OCI-M2 (cell line): ENCODE data around the gene PRKCD.

ENCODE experiments used
- DNase-seq: peaks from one replicate; lab custom pipeline; 2025; ENCODE audit not compliant: unreplicated experiment; lab: John Stamatoyannopoulos, UW

Gene PRKCD

DNA sequence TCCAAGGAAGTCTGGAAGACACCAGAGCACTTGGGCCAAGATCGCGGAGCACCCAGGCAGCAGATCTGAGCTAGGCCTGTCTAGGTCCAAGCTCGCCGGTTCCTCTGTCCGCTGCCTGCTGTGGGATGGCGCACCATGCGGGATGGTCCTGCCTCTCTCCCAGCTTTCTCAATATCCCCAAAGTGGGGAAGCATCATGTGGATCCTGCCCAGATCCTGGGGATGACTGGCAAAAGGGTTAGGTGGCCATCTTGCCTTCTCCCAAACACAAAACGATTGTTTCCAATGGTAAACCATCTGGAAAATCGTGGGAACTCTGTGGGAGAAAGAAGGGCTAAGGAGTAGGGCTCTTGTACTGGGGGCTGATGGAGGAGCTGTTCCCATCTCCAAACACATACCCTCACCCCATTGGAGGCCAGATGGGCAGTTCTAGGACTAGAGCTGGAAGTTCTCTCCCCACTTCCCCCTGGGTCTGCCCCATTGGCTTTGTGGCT, 8.9 kb downstream of the PRKCD start:
- DNase-seq, result no peak

DNA sequence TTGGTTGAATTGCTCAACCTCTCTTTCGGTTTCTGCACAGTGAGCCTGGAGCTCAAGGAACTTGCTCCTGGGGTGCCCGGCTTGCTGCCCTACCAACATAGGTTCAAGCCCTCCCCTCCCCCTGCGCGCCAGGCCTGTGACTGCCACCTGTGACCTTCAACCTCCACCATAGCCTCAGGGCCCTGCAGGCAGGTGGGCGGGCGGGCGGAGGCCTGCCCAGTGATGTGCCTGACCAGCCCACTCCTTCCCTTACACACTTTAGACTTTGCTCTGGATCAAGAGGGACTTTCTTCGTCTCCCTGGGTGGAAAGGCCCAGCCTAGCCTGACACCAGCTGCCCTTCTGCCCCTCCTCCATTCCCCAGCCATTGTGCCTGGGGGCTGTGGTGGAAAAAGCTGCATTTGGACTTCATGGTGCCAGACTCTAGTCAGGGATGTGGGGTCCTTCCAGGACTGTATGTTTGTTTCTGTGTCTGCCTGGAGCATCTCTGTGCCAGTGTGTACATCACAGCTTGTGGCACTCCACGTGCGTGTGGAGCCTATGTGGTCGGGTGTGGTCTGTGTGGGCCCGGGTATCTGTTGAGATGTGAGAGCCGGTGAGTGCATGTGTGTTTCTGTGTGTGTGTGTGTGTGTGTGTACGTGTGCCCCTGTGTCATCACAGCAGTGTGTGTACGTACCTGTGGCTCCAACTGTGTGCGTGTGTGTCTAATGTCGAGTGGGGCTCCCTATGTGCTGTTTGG, 9.5 kb downstream of the PRKCD start:
- DNase-seq, result no peak

DNA sequence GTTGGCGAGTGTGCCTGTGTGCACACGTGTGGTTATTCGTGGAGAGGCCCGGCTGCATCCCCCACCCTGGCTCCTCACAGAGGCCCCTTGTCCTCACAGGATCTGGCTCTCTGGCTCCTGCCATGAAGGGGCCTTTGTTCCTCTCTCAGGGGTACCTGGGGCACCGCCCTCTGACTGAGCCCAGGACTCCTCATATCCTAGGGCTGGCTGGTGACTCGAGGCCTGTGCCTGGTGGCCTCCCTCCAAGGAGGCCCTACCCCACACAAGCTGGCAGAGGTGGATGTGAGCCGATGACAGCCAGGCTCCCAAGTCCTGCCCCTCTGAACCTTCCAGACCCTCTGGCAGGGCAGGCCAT, 10.0 kb downstream of the PRKCD start:
- no peak for DNase-seq

- no peak for DNase-seq
Measured at GRCh38 chr3:53171827-53172505, 11.0 kb downstream of the PRKCD start.

DNA sequence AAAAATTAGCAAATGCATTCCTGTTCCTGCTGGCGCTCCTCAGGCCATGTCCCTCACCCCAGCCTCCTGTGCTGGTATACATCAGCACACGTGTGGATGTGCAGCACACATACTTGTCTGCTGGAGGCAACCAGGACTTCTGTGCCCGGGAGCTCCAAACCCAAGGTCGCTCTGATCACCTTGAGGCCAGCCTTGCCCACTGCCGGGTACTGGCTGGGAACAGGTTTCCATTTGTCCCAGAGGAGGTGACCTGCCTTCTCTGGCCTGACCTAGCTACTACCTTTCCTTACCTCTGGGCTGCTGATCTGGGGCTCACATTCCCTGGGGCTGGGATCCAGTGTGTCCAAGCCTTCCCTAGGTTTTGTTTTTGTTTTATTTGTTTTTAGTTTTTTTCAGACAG, 12.1 kb downstream of the PRKCD start:
- DNase-seq, result no peak

DNA sequence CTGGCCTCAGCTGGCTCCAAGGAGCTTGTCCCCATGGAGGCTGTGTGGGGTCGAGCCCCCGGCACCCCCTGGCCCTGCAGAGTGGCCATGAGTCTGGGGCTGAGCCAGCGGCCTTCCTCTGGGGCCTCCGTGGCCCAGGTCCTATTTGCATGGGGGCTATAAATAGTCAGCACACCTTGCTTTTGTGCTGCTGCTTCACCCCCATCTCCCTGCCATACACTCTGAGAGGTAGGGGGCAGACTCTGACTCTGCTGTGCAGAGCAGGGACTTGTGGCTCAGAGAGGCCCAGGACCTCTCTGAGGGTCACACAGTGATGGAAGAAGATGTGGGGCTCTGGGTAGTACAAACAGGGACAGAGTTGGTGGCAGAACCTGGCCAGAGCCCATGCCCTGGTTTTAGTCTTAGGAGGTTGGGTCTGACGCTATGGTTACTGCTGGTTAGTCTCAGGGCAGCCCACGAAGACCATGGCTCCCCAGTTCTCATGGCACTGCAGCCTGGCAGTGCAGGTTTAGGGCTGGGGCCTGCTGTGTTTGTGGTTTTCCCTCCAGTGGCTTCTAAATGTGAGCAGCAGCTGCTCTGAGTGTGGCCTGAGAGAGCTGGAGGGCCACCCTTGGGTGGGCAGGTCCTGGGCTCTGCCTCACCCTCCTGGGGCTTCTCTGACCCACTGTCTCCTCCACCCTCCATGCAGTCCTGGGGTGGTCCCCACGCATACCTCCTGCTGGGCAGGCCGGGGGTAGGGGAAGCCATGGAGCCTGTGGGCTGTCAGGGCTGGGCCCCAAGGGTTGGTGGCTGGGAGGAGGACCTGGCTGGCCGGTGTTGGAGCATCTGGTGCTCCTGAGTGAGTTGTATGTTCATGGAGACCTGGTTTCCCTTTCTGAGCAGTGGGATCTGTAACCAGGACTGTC, 13.6 kb downstream of the PRKCD start:
- no peak for DNase-seq

DNA sequence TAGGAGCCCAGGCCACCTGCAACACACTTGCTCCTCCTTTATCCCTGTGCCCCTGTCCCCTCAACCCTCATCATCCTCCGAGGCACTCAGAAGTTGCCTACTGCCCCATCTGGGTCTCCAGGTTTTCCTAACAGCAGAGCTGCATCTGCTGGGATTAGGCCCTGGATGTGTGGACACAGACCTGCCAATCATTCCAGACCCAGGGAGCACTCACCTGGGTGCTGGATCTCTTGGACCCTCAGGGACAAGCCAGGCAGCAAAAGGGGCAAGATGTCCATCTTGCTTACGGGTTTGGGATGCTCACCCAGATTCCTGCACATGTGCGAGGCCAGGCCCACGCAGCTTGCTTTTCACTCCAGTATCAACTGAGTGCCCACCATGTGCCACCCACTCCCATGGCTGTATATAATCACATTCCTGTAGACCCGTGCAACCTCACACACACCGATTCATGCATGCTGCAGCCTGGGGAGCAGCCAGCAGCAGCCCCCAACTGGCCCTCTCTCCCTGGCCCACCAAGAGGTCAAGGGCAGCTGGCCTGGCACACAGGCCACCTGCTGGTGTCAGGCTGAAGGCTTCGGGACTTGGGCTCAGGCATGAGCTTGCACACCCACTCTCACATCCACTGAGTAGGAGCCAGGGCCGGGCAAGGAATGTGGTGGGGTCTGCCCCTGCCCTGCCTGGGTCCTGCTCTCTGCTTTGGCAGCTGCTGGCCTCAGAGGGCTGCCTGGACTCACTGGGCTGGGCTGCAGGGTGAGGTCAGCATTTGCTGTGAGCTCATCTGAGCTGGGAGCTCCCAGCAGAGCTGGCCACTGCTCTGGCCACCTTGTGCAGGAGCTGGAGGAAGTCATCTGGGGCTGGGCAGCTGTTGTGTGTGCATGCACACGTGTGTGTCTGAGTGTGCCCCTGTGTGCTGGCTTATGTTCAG, 14.9 kb downstream of the PRKCD start:
- DNase-seq, result no peak

DNA sequence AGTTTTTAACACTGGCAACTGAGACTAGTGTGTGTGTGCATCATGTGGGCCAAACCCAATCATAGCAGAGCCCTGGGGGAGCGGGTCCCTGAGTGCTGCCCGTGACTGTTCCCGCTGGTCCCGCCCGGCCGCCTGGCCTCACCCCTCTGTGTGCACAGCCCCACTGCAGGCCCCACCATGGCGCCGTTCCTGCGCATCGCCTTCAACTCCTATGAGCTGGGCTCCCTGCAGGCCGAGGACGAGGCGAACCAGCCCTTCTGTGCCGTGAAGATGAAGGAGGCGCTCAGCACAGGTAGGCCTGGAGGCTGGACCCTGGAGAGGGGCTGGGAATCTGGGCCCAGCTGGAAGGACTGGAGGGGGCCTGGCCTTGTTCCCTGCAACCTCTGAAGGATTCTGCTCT, 17.2 kb downstream of the PRKCD start:
- DNase-seq, result no peak

DNA sequence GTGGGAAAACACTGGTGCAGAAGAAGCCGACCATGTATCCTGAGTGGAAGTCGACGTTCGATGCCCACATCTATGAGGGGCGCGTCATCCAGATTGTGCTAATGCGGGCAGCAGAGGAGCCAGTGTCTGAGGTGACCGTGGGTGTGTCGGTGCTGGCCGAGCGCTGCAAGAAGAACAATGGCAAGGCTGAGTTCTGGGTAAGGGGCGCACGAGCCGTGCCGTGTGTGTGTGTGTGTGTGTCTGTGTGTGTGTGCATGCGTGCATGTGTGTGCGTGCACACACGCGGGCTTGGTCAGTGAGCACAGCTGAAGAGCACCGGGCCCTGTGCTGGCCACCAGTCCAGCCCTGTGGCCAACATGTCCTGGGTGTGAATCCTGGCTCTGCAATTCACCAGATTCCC, 18.6 kb downstream of the PRKCD start:
- no peak for DNase-seq

- no peak for DNase-seq
Measured at GRCh38 chr3:53180305-53181023, 19.5 kb downstream of the PRKCD start.

GRCh38 chr3:53181024-53181371, 20.0 kb downstream of the PRKCD start:
- DNase-seq, result no peak

DNA sequence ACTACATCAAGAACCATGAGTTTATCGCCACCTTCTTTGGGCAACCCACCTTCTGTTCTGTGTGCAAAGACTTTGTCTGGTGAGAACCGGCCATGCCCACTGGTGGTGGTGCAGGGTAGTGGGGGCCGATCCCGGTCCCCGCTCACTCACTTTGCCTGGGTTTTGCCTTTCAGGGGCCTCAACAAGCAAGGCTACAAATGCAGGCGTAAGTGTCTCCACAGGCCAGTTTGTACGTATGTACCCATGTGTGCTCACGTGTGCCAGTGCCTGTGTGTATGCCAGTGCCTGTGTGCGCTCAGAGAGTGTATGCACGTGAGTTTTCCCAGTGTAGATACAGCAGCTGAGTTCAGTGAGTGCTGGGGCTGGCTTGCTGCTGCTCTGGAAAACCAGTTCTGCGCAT, 20.5 kb downstream of the PRKCD start:
- no peak for DNase-seq

DNA sequence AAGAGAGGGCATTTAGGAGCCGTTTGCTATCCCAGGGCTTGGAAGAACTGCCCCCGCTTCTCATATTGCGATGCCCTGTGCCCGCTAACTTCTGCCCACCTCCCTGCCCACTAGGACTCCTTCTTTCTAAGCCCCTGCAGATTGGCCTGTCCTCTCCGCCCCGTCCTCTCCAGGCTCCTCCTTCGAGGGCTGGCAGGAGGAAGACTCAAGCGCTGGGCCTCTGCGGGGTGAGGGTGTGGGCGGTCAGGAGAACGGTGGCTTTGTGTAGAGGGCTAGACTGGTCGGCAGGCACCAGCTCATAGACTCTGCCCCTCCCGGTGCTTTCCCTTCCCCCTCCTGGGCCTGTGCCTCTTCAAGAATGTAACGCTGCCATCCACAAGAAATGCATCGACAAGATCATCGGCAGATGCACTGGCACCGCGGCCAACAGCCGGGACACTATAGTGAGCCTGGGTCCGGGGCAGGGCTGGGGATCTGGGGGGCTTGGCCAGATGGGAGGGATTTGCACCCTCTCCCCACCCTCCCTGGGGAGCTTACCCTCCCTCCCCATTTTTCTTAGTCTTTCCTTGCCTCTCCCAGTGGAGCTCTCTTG, 21.9 kb downstream of the PRKCD start:
- DNase-seq, result no peak

GRCh38 chr3:53183514-53183913, 22.5 kb downstream of the PRKCD start:
- DNase-seq, result no peak

DNA sequence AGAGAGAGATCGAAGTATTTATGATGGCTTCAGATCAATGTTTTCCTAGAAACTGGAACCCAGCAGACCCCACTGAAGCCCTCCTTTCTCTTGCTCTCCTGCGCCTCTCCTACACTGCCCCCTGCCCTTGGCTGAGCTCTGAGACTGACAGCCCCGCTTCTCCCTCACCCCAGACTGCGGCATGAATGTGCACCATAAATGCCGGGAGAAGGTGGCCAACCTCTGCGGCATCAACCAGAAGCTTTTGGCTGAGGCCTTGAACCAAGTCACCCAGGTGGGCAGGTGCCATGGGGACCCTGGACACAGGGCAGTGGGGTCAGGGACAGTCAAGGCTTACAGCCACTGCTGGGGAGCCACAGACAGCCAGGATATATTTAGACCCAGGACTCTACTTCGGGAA, 23.7 kb downstream of the PRKCD start:
- no peak for DNase-seq

GRCh38 chr3:53185761-53186465, 24.9 kb downstream of the PRKCD start:
- no peak for DNase-seq

DNA sequence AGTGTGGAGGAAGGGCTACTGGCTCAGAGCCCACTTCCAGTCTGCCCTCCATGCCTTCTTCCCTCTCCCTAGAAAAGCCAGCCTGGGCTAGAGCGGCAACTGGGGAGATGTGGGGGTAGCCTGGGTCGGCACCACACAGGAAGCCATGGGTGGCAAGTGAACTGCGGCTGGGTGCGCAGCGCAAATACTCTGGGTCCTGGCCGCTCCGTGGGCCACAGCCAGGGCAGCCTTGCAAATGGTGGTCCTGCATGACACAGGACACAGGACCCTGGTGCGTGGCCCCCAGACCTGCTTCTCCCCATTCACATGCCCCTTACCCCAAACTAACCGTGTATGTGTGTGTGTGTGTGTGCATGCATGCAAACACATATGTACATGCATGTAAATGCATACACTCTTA, 25.7 kb downstream of the PRKCD start:
- DNase-seq, result no peak

DNA sequence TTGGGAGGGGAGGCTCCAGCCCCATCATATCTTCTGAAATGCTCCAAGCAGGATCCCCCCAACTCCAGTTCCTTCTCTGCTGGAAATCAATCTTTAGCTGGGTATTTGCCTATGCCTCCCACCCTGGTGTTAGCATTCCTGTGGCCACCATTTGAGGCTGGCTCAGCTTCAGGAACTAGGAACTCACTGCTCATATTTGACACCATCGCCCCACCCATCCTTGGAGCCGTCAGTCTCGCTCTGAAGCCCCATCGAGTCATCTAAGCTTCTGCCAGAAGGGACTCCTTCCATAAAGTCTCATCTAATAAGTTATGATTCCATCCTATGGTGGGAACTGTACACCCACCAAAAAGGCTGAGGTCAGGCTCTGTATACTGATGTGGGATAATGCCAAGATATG, 26.4 kb downstream of the PRKCD start:
- no peak for DNase-seq

GRCh38 chr3:53188136-53188685, 27.2 kb downstream of the PRKCD start:
- no peak for DNase-seq
